Measurements from ENCODE around the gene PBX3. TPM values are rescaled to one million over a fixed set of nuclear protein-coding genes. Genes with fewer than 3 reads are reported as not detected.

Gene PBX3
- polyA plus RNA-seq, 1 experiment = 37.6 TPM

- DNase-seq (ENCODE audit: low read depth, low spot score) = no peak
- ChIA-PET POLR2A (no interaction called here), CTCF (no interaction called here)
- H3K9me3 ChIP-seq (ENCODE audit: control insufficient read depth, insufficient read depth, low read length) = no peaks in the 10 kb centered on the region; the same call in 1 of the 2 replicates
- no peaks in the 10 kb centered on the region for H3K27me3 ChIP-seq (ENCODE audit: control insufficient read depth, insufficient read depth, low read length)
- H3K27ac ChIP-seq (ENCODE audit: low read depth, low read length) = no peak overlapping the region
- H3K4me3 ChIP-seq (ENCODE audit: low read depth, low read length) = peak overlapping the region; percentile 91
- TF ChIP-seq, protein P1, sequence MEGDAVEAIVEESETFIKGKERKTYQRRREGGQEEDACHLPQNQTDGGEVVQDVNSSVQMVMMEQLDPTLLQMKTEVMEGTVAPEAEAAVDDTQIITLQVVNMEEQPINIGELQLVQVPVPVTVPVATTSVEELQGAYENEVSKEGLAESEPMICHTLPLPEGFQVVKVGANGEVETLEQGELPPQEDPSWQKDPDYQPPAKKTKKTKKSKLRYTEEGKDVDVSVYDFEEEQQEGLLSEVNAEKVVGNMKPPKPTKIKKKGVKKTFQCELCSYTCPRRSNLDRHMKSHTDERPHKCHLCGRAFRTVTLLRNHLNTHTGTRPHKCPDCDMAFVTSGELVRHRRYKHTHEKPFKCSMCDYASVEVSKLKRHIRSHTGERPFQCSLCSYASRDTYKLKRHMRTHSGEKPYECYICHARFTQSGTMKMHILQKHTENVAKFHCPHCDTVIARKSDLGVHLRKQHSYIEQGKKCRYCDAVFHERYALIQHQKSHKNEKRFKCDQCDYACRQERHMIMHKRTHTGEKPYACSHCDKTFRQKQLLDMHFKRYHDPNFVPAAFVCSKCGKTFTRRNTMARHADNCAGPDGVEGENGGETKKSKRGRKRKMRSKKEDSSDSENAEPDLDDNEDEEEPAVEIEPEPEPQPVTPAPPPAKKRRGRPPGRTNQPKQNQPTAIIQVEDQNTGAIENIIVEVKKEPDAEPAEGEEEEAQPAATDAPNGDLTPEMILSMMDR (IDR thresholded peaks at IDR 0.05; ENCODE audit: low read depth, low read length) = no peak
These were observed 732 bp downstream of the PBX3 start for GRCh38 chr9:125747765-125748445.

DNA sequence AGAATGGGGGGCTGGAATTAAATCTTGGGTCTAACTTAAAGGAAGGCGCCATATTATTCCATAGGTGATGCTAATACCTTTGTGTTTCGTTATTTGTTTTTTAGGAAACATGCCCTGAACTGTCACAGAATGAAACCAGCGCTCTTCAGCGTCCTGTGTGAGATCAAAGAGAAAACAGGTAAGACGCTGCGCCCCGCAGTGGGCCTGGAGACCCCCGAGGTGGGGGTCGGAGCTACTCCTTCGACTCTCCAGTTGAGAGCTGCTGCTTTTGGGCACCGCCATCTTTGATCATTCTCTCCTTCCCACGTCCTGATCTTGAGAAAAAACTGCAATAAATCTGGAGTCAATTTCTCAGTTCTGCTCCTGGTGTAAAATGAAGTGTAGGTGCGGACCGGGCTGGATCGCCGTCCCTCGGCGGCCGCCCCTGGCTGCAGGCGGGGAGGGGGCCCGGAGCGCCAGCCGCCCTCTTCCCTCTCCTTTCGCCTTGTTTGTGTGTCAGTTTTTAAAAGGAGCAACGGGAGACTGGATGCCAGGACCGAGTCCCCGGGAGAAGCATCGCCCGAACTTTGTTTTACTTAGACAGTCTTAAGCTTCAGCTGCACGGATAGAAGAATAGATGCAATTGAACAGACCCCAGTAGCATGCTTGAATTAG is 1.4 kb downstream of the PBX3 start:
- CTCF ChIA-PET = no interaction called here
- TF ChIP-seq, protein P1 (IDR thresholded peaks at IDR 0.05; ENCODE audit: low read depth, low read length) = no peak
- POLR2A ChIA-PET = no interaction called here
- H3K4me3 ChIP-seq (ENCODE audit: low read depth, low read length) = peak overlapping the region; percentile 91
- H3K27ac ChIP-seq (ENCODE audit: low read depth, low read length) = peak overlapping the region; percentile 4
- no peaks in the 10 kb centered on the region; the same call in 1 of the 2 replicates for H3K9me3 ChIP-seq (ENCODE audit: control insufficient read depth, insufficient read depth, low read length)
- DNase-seq (ENCODE audit: low read depth, low spot score) = no peak
- H3K27me3 ChIP-seq (ENCODE audit: control insufficient read depth, insufficient read depth, low read length) = no peaks in the 10 kb centered on the region

- ChIA-PET POLR2A (no interaction called here), CTCF (no interaction called here)
- no peaks in the 10 kb centered on the region; the same call in 1 of the 2 replicates for H3K9me3 ChIP-seq (ENCODE audit: control insufficient read depth, insufficient read depth, low read length)
- TF ChIP-seq, protein P1 (IDR thresholded peaks at IDR 0.05; ENCODE audit: low read depth, low read length) = no peak
- no peak overlapping the region for H3K27ac ChIP-seq (ENCODE audit: low read depth, low read length)
- H3K4me3 ChIP-seq (ENCODE audit: low read depth, low read length) = peak overlapping the region; percentile 91
- no peaks in the 10 kb centered on the region for H3K27me3 ChIP-seq (ENCODE audit: control insufficient read depth, insufficient read depth, low read length)
- no peak for DNase-seq (ENCODE audit: low read depth, low spot score)
These were observed 2.2 kb downstream of the PBX3 start for GRCh38 chr9:125749287-125749935.

GRCh38 chr9:125749951-125750626 is 2.9 kb downstream of the PBX3 start:
- H3K27me3 ChIP-seq (ENCODE audit: control insufficient read depth, insufficient read depth, low read length) = no peaks in the 10 kb centered on the region
- DNase-seq (ENCODE audit: low read depth, low spot score) = peak; percentile 38
- H3K9me3 ChIP-seq (ENCODE audit: control insufficient read depth, insufficient read depth, low read length) = no peaks in the 10 kb centered on the region; the same call in 1 of the 2 replicates
- TF ChIP-seq, protein P1 (IDR thresholded peaks at IDR 0.05; ENCODE audit: low read depth, low read length) = no peak
- no peak overlapping the region for H3K27ac ChIP-seq (ENCODE audit: low read depth, low read length)
- CTCF ChIA-PET = no interaction called here
- H3K4me3 ChIP-seq (ENCODE audit: low read depth, low read length) = peak overlapping the region; percentile 91
- POLR2A ChIA-PET = interaction anchor here (1.5 kb wide), 1 partner anchor 43 kb away, joined by 4 read pairs; the partner anchor contains the start of gene MAPKAP1

All from AG04450 (cell line).